H54 (cell line): ENCODE measurements around the gene SOCS1.
"Not testable (repeated sequence)": the region's sequence is repeated elsewhere in the genome, so short reads cannot be mapped to it uniquely, and the experiment has no call there.

Experiments
- DNase-seq: peaks from one replicate; pipeline ENCODE4 v3.0.0; 2011; ENCODE audit warnings: low spot score, mixed read lengths; ENCODE audit not compliant: insufficient read length
- FAIRE-seq: peaks from 3 replicates; lab custom pipeline; 2011; peaks lifted over from hg19 to GRCh38; lab: Jason Lieb, UNC
- POLR2A ChIP-seq: IDR thresholded peaks from 2 replicates; pipeline ENCODE4 v1.6.1; 2011; ENCODE audit warnings: low read depth, mild to moderate bottlenecking, low read length

SOCS1 gene

GRCh38 chr16:11295672-11296071 is 39.7 kb upstream of the SOCS1 start:
- TF ChIP-seq POLR2A: no peak
- DNase-seq (no peak), FAIRE-seq (no peak)

GRCh38 chr16:11292076-11292748 is 36.2 kb upstream of the SOCS1 start:
- DNase-seq (no peak), FAIRE-seq (no peak)
- no peak for TF ChIP-seq POLR2A

- DNase-seq: no peak
- TF ChIP-seq POLR2A: no peak
- no peak for FAIRE-seq
Observed at GRCh38 chr16:11291091-11291703, 35.2 kb upstream of the SOCS1 start.

GRCh38 chr16:11290102-11290893 is 34.3 kb upstream of the SOCS1 start:
- TF ChIP-seq POLR2A: no peak
- no peak for FAIRE-seq

GRCh38 chr16:11289696-11290095 is 33.7 kb upstream of the SOCS1 start:
- not testable (repeated sequence) for DNase-seq

More at GRCh38 chr16:11290102-11290893, 34.3 kb upstream of the SOCS1 start:
- no peak for DNase-seq

GRCh38 chr16:11289202-11289601 is 33.2 kb upstream of the SOCS1 start:
- no peak for TF ChIP-seq POLR2A
- DNase-seq (no peak), FAIRE-seq (no peak)

More at GRCh38 chr16:11289696-11290095, 33.7 kb upstream of the SOCS1 start:
- FAIRE-seq: not testable (repeated sequence)

GRCh38 chr16:11285842-11286241 is 29.8 kb upstream of the SOCS1 start:
- TF ChIP-seq POLR2A: no peak
- FAIRE-seq (no peak), DNase-seq (no peak)

- TF ChIP-seq POLR2A: no peak
- DNase-seq: no peak
- no peak for FAIRE-seq
Observed at GRCh38 chr16:11283820-11284248, 27.8 kb upstream of the SOCS1 start.

GRCh38 chr16:11280616-11281522 is 24.9 kb upstream of the SOCS1 start, which contains the start of gene PRM1:
TSS of gene PRM1 (minus strand) at chr16:11281330. CDS start at chr16:11281238, 92 bp downstream.
- FAIRE-seq: no peak
- DNase-seq: no peak
- TF ChIP-seq POLR2A: no peak

- no peak for TF ChIP-seq POLR2A
- FAIRE-seq: no peak
- no peak for DNase-seq
Observed at GRCh38 chr16:11278681-11279628, 23.0 kb upstream of the SOCS1 start.

- no peak for DNase-seq
- no peak for TF ChIP-seq POLR2A
- no peak for FAIRE-seq
Observed at GRCh38 chr16:11277607-11278337, 21.8 kb upstream of the SOCS1 start.

- FAIRE-seq: no peak
- TF ChIP-seq POLR2A: no peak
- DNase-seq: no peak
Observed at GRCh38 chr16:11276896-11277593, 21.0 kb upstream of the SOCS1 start.
